Lower leg skin (tissue), 3 donors: ENCODE data around the gene BANP.
"Not testable (repeated sequence)": the region's sequence is repeated elsewhere in the genome, so short reads cannot be mapped to it uniquely, and the experiment has no call there.

Experiments
- CTCF ChIP-seq, 3 donors: fragments of 450-650 bp; IDR thresholded peaks; one replicate each; pipeline ENCODE4 v1.5.1; 2016; ENCODE audit warnings: antibody characterized with exemption in 3 of 3, mild to moderate bottlenecking in 3 of 3, moderate library complexity in 2 of 3
- POLR2A ChIP-seq, 2 donors: fragments of 450-650 bp; IDR thresholded peaks; one replicate each; pipeline ENCODE4 v1.6.1; 2016 to 2017; ENCODE audit warnings: antibody characterized with exemption in 2 of 2, mild to moderate bottlenecking in 1 of 2, moderate library complexity in 1 of 2

GRCh38 chr16:88053479-88053878, 102.2 kb downstream of the BANP start:
- TF ChIP-seq POLR2A, CTCF (IDR thresholded peaks at IDR 0.05): not testable (repeated sequence)
